DMS79 treated with DMSO at 0.1 percent for 48 hours (cell line): ENCODE data around the gene AFAP1.
A peak's percentile ranks its signal among the peaks of the same experiment; 100 is the strongest.

ENCODE experiments used
- DNase-seq: peaks from one replicate; lab custom pipeline; 2025; lab: John Stamatoyannopoulos, UW

The AFAP1 gene

GRCh38 chr4:7803992-7804755 lies 135.5 kb downstream of the AFAP1 start:
- peak; percentile 43 for DNase-seq

GRCh38 chr4:7803371-7803770 lies 136.3 kb downstream of the AFAP1 start:
- no peak for DNase-seq

GRCh38 chr4:7802093-7802726 lies 137.5 kb downstream of the AFAP1 start:
- peak; percentile 42 for DNase-seq

GRCh38 chr4:7801641-7802040 lies 138.0 kb downstream of the AFAP1 start:
- no peak for DNase-seq

GRCh38 chr4:7801001-7801400 lies 138.7 kb downstream of the AFAP1 start:
- no peak for DNase-seq

- no peak for DNase-seq
These were observed 139.3 kb downstream of the AFAP1 start for GRCh38 chr4:7800410-7800809.

- DNase-seq = no peak
These were observed 139.9 kb downstream of the AFAP1 start for GRCh38 chr4:7799736-7800135.

GRCh38 chr4:7799306-7799705 lies 140.4 kb downstream of the AFAP1 start:
- no peak for DNase-seq

- DNase-seq = no peak
These were observed 141.3 kb downstream of the AFAP1 start for GRCh38 chr4:7798178-7798995.

GRCh38 chr4:7797330-7797729 lies 142.3 kb downstream of the AFAP1 start:
- no peak for DNase-seq

GRCh38 chr4:7795983-7796382 lies 143.7 kb downstream of the AFAP1 start:
- no peak for DNase-seq

- no peak for DNase-seq
These were observed 146.5 kb downstream of the AFAP1 start for GRCh38 chr4:7793186-7793585.

GRCh38 chr4:7792616-7793015 lies 147.0 kb downstream of the AFAP1 start:
- no peak for DNase-seq

GRCh38 chr4:7790999-7791398 lies 148.7 kb downstream of the AFAP1 start:
- DNase-seq = no peak

GRCh38 chr4:7790023-7790422 lies 149.6 kb downstream of the AFAP1 start:
- DNase-seq = no peak

GRCh38 chr4:7788694-7789425 lies 150.8 kb downstream of the AFAP1 start:
- no peak for DNase-seq

GRCh38 chr4:7788193-7788592 lies 151.5 kb downstream of the AFAP1 start:
- DNase-seq = no peak

- DNase-seq = no peak
These were observed 151.9 kb downstream of the AFAP1 start for GRCh38 chr4:7787681-7788141.

- no peak for DNase-seq
These were observed 152.6 kb downstream of the AFAP1 start for GRCh38 chr4:7787067-7787466.

- no peak for DNase-seq
These were observed 153.1 kb downstream of the AFAP1 start for GRCh38 chr4:7786517-7786916.

GRCh38 chr4:7786040-7786439 lies 153.6 kb downstream of the AFAP1 start:
- DNase-seq = no peak

- no peak for DNase-seq
These were observed 154.6 kb downstream of the AFAP1 start for GRCh38 chr4:7785017-7785416.
